HepG2 (cell line): ENCODE data around the gene COA1. TPM values are rescaled to one million over a fixed set of nuclear protein-coding genes. Genes with fewer than 3 reads are reported as not detected.

Experiments used
- ARID3A ChIP-seq: IDR thresholded peaks from 2 replicates; pipeline ENCODE4 v1.6.1; 2012; ENCODE audit warnings: low read depth, low read length, improper control_type of control experiment
- CSRNP1 ChIP-seq: sonication (generic); formaldehyde crosslinking; IDR thresholded peaks from 2 replicates; pipeline ENCODE4 v1.8.1; 2023; ENCODE audit warnings: mild to moderate bottlenecking, missing genetic modification reagents
- HNF4A ChIP-seq: sonication (generic); formaldehyde crosslinking; IDR thresholded peaks from 2 replicates; pipeline ENCODE4 v1.4.0; 2020; ENCODE audit warnings: missing genetic modification reagents
- KAT8 ChIP-seq: IDR thresholded peaks from 2 replicates; pipeline ENCODE4 v1.6.1; 2016; ENCODE audit warnings: missing genetic modification reagents, missing compliant biosample characterization
- KLF12 ChIP-seq: sonication (generic); formaldehyde crosslinking; IDR thresholded peaks from 2 replicates; pipeline ENCODE4 v1.4.0; 2020; ENCODE audit warnings: missing genetic modification reagents, borderline replicate concordance
- MAFF ChIP-seq: IDR thresholded peaks from 2 replicates; pipeline ENCODE4 v1.6.1; 2011; ENCODE audit warnings: low read depth, low read length, improper control_type of control experiment
- MAFK ChIP-seq, 2 experiments: IDR thresholded peaks in 1 of 2; conservative IDR thresholded peaks in 1 of 2; 2 replicates each; pipeline ENCODE4 v1.6.1; 2011; ENCODE audit warnings: improper control_type of control experiment in 2 of 2, low read length in 2 of 2
- MED1 ChIP-seq: sonication (generic); formaldehyde crosslinking; IDR thresholded peaks from 2 replicates; pipeline ENCODE4 v1.4.0; 2020; ENCODE audit warnings: missing genetic modification reagents
- MED13 ChIP-seq: sonication (generic); formaldehyde crosslinking; IDR thresholded peaks from 2 replicates; pipeline ENCODE4 v1.5.0; 2020; ENCODE audit warnings: missing genetic modification reagents
- NR3C1 ChIP-seq: sonication (generic); formaldehyde crosslinking; IDR thresholded peaks from 2 replicates; pipeline ENCODE4 v1.4.0; 2020; ENCODE audit warnings: missing genetic modification reagents
- SMARCE1 ChIP-seq: fragments of 450-650 bp; IDR thresholded peaks from 2 replicates; pipeline ENCODE4 v1.6.1; 2017; ENCODE audit warnings: borderline replicate concordance
- TCF7 ChIP-seq: sonication (generic); IDR thresholded peaks from 2 replicates; pipeline ENCODE4 v1.6.1; 2016; ENCODE audit warnings: antibody characterized with exemption, low read depth
- TEAD3 ChIP-seq: optimal IDR thresholded peaks from 2 replicates; pipeline ENCODE3; 2016; ENCODE audit warnings: borderline replicate concordance
- TFAP4 ChIP-seq: sonication (generic); IDR thresholded peaks from 2 replicates; pipeline ENCODE4 v1.6.1; 2016; ENCODE audit warnings: low read depth, borderline replicate concordance
- ZC3H4 ChIP-seq: sonication (generic); formaldehyde crosslinking; IDR thresholded peaks from 2 replicates; pipeline ENCODE4 v1.4.0; 2020; ENCODE audit warnings: missing genetic modification reagents, borderline replicate concordance
- ZFP62 ChIP-seq: sonication (generic); formaldehyde crosslinking; IDR thresholded peaks from 2 replicates; pipeline ENCODE4 v1.4.0; 2020; ENCODE audit warnings: missing genetic modification reagents
- ZMYM4 ChIP-seq: sonication (generic); formaldehyde crosslinking; IDR thresholded peaks from 2 replicates; pipeline ENCODE4 v1.8.1; 2023; ENCODE audit warnings: mild to moderate bottlenecking, missing genetic modification reagents
- ZNF597 ChIP-seq: sonication (generic); formaldehyde crosslinking; IDR thresholded peaks from 2 replicates; pipeline ENCODE4 v1.5.0; 2020; ENCODE audit warnings: missing genetic modification reagents
- ZNF691 ChIP-seq: sonication (generic); formaldehyde crosslinking; IDR thresholded peaks from 2 replicates; pipeline ENCODE4 v1.4.0; 2020; ENCODE audit warnings: missing genetic modification reagents, low read depth, mild to moderate bottlenecking, borderline replicate concordance
- ZNF839 ChIP-seq: sonication (generic); formaldehyde crosslinking; IDR thresholded peaks from 2 replicates; pipeline ENCODE4 v1.4.0; 2020; ENCODE audit warnings: missing genetic modification reagents, mild to moderate bottlenecking, borderline replicate concordance
- ZXDC ChIP-seq: sonication (generic); formaldehyde crosslinking; IDR thresholded peaks from 2 replicates; pipeline ENCODE4 v1.5.0; 2020; ENCODE audit warnings: mild to moderate bottlenecking, missing genetic modification reagents
- polyA plus RNA-seq, 8 experiments: library from polyadenylated mRNA; depleted of rRNA in 3 of 8; stranded (reverse) in 7 of 8; unstranded in 1 of 8; fragments of >200 nt; fragmentation: Illumina TruSeq in 4 of 8; extraction: Trizol in 4 of 8; gene quantifications; 2 replicates each; pipeline versions ENCODE4 v1.2.1 to v1.2.3, GENCODE V29; 2011 to 2016; ENCODE audit warnings: low read depth in 4 of 8, missing spikeins in 1 of 8, mixed read lengths in 1 of 8; ENCODE audit not compliant: insufficient read depth in 1 of 8
- total RNA-seq, 5 experiments: library from RNA; depleted of rRNA; stranded (reverse); fragments of >200 nt; fragmentation: Illumina TruSeq; extraction: Trizol; gene quantifications; 2 replicates each; pipeline ENCODE4 v1.2.3, GENCODE V29; 2016; ENCODE audit warnings: low read depth in 1 of 5

Gene COA1
- total and polyA plus RNA-seq, 2 of the 13 experiments (the other 11 are each of a cell fraction or from before 2014, with no cell fraction given), result 33.2 to 65.7 TPM

GRCh38 chr7:43693687-43694398 is 35.5 kb downstream of the COA1 start (continued):
- TF ChIP-seq HNF4A (CRISPR knock-in tag) (peak; percentile 61), MAFK (conservative IDR thresholded peaks at IDR 0.05 in 1 of 2, IDR thresholded peaks at IDR 0.05 in 1 of 2; ENCODE audit: low read length in 2 of 2) (peak; percentile 46 to 57), ZMYM4 (CRISPR knock-in tag) (peak; percentile 15; the same call in 1 of the 2 replicates), NR3C1 (CRISPR knock-in tag) (no peak), ZXDC (CRISPR knock-in tag) (no peak), TFAP4 (peak; percentile 66), ZNF839 (no peak), KAT8 (no peak), MED1 (CRISPR knock-in tag) (0 out of 2 replicates have a peak, but pooled peaks have one; percentile 23), ZC3H4 (no peak), ZFP62 (no peak), SMARCE1 (no peak), MED13 (CRISPR knock-in tag) (no peak), TCF7 (no peak), TEAD3 (peak; percentile 47), CSRNP1 (CRISPR knock-in tag) (no peak), ZNF597 (CRISPR knock-in tag) (no peak), ARID3A (no peak; the same call in 1 of the 2 replicates), MAFF (peak; percentile 50; the same call in 1 of the 2 replicates), KLF12 (no peak), ZNF691 (CRISPR knock-in tag) (no peak)
